HG03520 (cell line): ENCODE data around the gene KRT23.

Experiments
- ATAC-seq: cut with Tn5 transposase; IDR thresholded peaks from one replicate; pipeline ENCODE4 v1.9.1; 2021; ENCODE audit warnings: mild to moderate bottlenecking, moderate library complexity; ENCODE audit not compliant: unreplicated experiment

Gene KRT23

GRCh38 chr17:40912486-40913210, 24.8 kb downstream of the KRT23 start:
- ATAC-seq: no peak

DNA sequence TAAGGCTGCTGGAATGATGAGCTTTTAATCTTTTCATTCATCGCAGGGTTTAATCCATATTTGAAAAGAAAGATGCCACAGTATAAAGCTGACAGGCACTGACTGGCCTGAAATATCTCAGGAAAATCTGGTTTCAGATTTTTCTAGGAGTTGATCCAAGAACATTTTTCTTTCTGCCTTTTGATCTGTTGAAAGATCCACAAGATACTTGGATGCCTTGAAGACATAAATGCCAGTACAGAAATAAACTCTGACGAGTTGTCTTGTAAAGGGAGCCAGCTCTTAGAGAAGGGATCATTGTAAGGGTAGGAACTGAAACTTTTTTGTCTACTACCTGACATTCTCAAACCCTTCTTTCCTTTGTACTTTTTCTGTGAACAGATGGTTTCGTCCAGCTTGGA, 27.0 kb downstream of the KRT23 start:
- ATAC-seq: no peak

DNA sequence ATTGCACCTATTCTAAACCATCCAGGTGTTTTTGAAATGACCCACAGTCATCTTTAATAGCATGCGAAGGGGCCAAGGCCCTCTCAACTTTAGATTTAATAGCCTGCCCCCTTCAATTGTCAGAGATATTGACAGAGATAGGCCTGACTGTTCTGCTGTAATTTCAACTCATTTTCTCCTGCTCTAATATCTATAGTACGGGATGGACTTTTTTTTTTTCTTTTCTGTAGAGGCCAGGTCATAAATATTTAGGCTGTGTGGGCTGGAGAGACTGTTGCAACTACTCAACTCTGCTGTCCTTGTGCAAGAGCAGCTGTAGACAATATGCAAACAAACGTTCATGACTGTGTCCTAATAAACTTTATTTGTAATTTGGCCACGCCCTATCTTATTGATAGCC, 27.7 kb downstream of the KRT23 start:
- ATAC-seq: no peak

DNA sequence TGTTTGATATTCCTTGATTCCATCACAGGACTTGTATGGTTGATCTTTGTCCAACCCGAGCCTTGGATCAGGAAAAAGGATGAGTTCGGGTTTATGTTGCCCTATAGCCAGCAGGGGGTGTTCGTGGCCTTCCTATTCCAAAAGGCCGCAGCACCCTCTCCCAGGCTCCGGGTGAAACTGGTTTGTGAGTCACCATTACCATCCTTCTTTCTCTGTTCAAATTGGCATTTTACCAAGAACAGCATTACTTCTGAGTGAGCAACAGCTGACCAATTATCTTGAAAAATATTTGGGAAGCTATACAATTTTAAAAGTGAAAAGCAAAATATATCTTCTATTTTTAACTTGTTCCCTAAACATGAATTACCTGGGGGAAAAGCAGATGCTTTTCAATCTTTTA, 28.1 kb downstream of the KRT23 start:
- no peak for ATAC-seq

DNA sequence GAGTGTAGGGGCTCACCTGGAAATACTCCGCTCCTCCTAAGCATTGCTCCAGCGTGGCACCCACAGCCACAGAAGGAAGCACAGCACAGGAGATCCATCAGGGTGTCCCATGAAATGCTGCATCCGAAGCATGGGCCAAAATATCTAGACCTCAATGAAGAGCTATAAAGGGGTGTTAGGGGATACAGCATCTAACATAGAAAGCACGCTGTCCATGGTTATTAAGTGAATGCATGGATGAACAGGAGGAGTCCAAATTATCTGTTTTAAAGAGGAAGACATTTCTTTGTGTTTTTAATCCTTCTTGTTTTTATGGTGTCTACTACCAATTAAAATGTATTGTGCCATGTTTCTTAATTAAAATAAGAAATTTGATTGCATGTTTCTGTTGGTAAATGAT, 30.8 kb downstream of the KRT23 start:
- ATAC-seq: no peak

- no peak for ATAC-seq
Measured at GRCh38 chr17:40905370-40905769, 32.1 kb downstream of the KRT23 start.

- ATAC-seq: no peak
Measured at GRCh38 chr17:40903129-40903847, 34.2 kb downstream of the KRT23 start.

DNA sequence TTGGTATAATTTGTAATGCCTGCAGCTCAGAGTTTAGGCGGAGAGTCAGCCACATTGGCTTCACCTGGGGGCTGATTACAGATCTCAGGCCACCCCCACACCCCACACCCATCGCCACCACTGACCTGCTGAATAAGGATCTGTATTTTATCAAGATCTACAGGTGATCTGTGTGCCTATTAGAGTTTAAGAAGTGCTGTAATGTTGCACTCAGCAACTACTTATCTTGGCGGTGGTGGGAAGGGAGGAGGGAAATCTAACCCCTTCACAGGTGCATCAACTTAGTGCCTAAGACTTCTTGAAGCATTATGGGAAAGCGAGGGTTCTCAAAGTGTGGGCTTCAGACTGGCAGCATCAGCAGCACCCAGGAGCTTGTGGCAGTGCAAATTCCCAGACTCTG, 34.9 kb downstream of the KRT23 start:
- ATAC-seq: no peak

DNA sequence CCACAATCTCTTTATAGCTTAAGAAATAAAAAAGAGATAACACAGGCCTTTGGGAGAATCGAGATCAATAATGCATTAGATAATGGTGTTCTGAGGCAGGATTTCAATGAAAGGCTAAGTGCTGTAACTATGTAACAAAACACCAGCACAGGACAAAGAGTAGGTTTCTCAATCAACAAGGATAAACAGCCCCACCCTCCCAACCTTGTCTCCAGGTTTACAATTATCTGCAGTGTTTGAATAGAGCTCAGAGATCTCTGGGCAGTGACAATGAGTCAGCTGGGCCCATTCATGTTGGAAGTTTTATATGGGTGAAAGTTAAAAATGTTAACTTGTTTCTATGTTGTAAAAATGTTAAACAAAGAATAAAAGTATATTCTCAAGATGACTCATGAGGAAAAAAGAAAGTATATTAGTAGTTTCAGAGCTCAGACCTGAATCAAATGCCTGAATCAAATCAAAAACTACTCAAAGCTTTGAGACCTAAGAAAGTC, 35.4 kb downstream of the KRT23 start:
- ATAC-seq: no peak

GRCh38 chr17:40900809-40901356, 36.6 kb downstream of the KRT23 start:
- ATAC-seq: no peak

DNA sequence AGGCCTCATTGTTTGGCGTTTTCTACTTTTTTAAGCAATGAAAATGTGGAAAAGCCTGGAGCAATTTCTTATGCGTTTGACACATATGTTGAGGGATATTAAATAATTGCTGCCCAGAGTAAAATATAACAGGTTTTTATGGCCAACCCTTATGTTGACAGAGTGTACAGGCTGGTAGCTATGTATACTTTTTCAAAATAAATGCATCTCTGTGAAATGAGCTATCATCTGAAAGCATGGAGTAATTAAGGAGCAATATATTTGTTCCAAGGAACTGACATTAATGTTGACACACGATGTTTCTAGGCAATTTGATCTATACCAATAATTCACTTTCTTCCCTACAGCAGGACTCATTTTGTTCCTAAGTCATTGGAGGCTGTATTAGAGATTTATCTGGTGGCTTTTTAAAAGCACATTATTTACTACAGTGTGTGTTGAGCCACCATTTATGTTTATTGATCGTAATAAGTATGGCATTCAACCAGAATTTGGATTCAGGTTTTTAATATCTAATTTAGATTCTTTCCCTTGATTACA, 40.5 kb downstream of the KRT23 start:
- ATAC-seq: no peak

GRCh38 chr17:40895106-40895730, 42.2 kb downstream of the KRT23 start:
- ATAC-seq: no peak

GRCh38 chr17:40888196-40888720, 49.2 kb downstream of the KRT23 start:
- ATAC-seq: no peak

GRCh38 chr17:40886090-40886489, 51.4 kb downstream of the KRT23 start:
- no peak for ATAC-seq

- ATAC-seq: no peak
Measured at GRCh38 chr17:40884708-40885512, 52.5 kb downstream of the KRT23 start, which contains the start of gene KRT20. Gene KRT20, minus strand, starts transcription at chr17:40885242. Its CDS starts 57 bp downstream, at chr17:40885185.

- no peak for ATAC-seq
Measured at GRCh38 chr17:40883626-40884334, 53.7 kb downstream of the KRT23 start.

DNA sequence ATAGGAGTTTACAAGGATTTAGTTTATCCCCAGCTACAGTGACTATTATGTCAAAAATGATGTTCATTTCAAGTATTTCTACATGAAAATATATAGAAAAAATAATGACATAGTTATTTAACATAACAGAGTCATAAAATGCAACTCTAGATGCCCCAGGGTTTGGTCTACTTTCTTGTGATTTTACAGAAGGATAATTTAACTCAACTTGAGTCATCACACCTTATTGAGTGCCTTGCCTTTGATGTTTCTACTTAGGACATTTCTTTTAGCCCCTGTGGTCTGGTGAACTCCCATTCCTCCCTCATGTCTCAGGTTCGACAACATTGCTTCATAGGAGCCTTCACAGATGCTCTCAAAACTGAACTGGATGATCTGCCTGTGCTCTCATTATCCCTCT, 54.4 kb downstream of the KRT23 start:
- no peak for ATAC-seq

DNA sequence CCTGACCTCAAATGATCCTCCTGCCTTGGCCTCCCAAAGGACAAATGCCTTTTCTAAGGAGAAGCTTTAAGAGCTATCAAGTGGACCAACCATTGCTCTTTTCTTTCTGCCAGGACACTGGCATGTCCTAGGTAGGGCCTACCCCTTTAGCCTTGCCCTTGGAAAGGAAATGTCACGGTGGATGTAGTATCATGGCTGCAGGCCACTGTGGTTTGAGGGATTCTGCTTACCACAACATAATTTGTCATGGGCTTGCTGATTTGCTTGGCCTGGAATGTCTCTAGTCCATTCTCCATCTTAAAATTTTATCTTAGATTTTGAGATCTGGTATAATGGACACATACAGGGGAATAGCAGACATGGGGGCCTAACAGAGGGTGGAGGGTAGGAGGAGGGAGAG, 58.4 kb downstream of the KRT23 start:
- no peak for ATAC-seq

- ATAC-seq: no peak
Measured at GRCh38 chr17:40878044-40878443, 59.4 kb downstream of the KRT23 start.

DNA sequence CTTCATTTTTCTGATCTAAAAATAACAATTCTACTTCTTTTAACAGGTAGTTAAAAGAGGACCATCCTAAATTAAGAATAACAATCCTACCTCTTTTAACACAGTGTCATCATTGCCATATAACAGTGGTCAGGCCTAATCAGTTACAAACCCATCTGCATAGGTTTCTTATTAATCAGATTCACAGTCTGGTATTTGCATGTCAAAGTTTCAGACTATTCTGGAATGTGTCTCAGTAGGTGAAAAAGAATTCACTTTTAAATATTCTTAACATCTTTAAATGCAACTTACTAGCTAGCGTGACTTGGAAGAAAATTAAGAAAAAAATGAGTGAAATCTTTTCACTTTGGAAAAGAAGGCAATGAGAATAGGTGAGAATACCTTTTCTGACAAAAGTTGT, 63.6 kb downstream of the KRT23 start:
- ATAC-seq: no peak
